OCI-LY7 (cell line): Measurements from ENCODE around the gene BTAF1. TPM values are rescaled to one million over a fixed set of nuclear protein-coding genes. Genes with fewer than 3 reads are reported as not detected.

Experiments
- BruUV-seq: library from RNA; stranded (reverse); fragments of 400-500 nt; replicated peaks from 2 replicates; lab custom pipeline; 2021; lab: Mats Ljungman, UMichigan
- CTCF ChIA-PET: fragments of 300-600 bp; sonication (Branson Sonifier 250); formaldehyde crosslinking; loops from one replicate; lab custom pipeline; 2022; ENCODE audit warnings: antibody characterized with exemption; ENCODE audit not compliant: unreplicated experiment; lab: Charles Lee
- POLR2A ChIA-PET: fragments of 300-600 bp; sonication (Branson Sonifier 250); formaldehyde crosslinking; loops from one replicate; lab custom pipeline; 2022; ENCODE audit warnings: antibody characterized with exemption; lab: Charles Lee
- DNase-seq: peaks from one replicate; pipeline ENCODE4 v3.0.0-alpha.2; 2015; ENCODE audit warnings: low spot score
- H2AFZ ChIP-seq: fragments of 200-600 bp; sonication (generic), shearing (Covaris generic); 2 replicates; pipeline ENCODE4 v1.6.1; 2014; ENCODE audit warnings: mild to moderate bottlenecking, antibody characterized with exemption, low read length, moderate library complexity
- H3K27ac ChIP-seq: fragments of 200-600 bp; sonication (generic); 2 replicates; pipeline ENCODE4 v1.5.1; 2014; ENCODE audit warnings: mixed run types, low read depth, mild to moderate bottlenecking, moderate library complexity, low read length, inconsistent platforms; ENCODE audit not compliant: poor library complexity, severe bottlenecking
- H3K36me3 ChIP-seq: fragments of 200-600 bp; sonication (generic); 2 replicates; pipeline ENCODE4 v1.6.1; 2014; ENCODE audit warnings: mild to moderate bottlenecking, antibody characterized with exemption, low read length, moderate library complexity, mixed read lengths; ENCODE audit not compliant: insufficient read depth
- H3K4me1 ChIP-seq: fragments of 200-600 bp; sonication (generic); 2 replicates; pipeline ENCODE4 v1.5.1; 2014; ENCODE audit warnings: mild to moderate bottlenecking, low read length; ENCODE audit not compliant: insufficient read depth, poor library complexity, severe bottlenecking
- H3K4me2 ChIP-seq: fragments of 200-600 bp; sonication (generic); 2 replicates; pipeline ENCODE4 v1.6.1; 2014; ENCODE audit warnings: mild to moderate bottlenecking, low read length
- H3K4me3 ChIP-seq: fragments of 200-600 bp; sonication (generic); 2 replicates; pipeline ENCODE4 v1.5.1; 2014; ENCODE audit warnings: mild to moderate bottlenecking, low read depth, low read length; ENCODE audit not compliant: poor library complexity, severe bottlenecking
- H3K79me2 ChIP-seq: fragments of 200-600 bp; sonication (generic); 2 replicates; pipeline ENCODE4 v1.6.1; 2016; ENCODE audit warnings: low read depth, mild to moderate bottlenecking, low read length, moderate library complexity, mixed read lengths; ENCODE audit not compliant: insufficient read depth
- H3K9me2 ChIP-seq: fragments of 200-600 bp; sonication (generic); 2 replicates; pipeline ENCODE4 v1.6.1; 2016; ENCODE audit warnings: mild to moderate bottlenecking, low read length, mixed read lengths; ENCODE audit not compliant: insufficient read depth
- H3K9me3 ChIP-seq: fragments of 200-600 bp; sonication (generic); 2 replicates; pipeline ENCODE4 v1.6.1; 2014; ENCODE audit warnings: mild to moderate bottlenecking, mixed run types, low read length, mixed read lengths
- H4K20me1 ChIP-seq: fragments of 200-600 bp; sonication (generic); 2 replicates; pipeline ENCODE4 v1.6.1; 2014; ENCODE audit warnings: mild to moderate bottlenecking, antibody characterized with exemption, low read length, moderate library complexity, mixed read lengths; ENCODE audit not compliant: insufficient read depth
- EZH2phosphoT487 ChIP-seq: fragments of 200-600 bp; sonication (generic); IDR thresholded peaks from 2 replicates; pipeline ENCODE4 v1.6.1; 2018; ENCODE audit warnings: low read depth, borderline replicate concordance, mild to moderate bottlenecking, mixed run types, antibody characterized with exemption, low read length, moderate library complexity, mixed read lengths
- intact Hi-C: fragments of 100-400 bp; cut with micrococcal nuclease; formaldehyde crosslinking; loops from one replicate; pipeline ENCODE4 v1.10.0; 2022; ENCODE audit not compliant: unreplicated experiment
- total RNA-seq, 2 experiments: library from RNA; depleted of rRNA in 1 of 2; stranded (reverse); fragments of >200 nt in 1 of 2; shearing (Covaris generic) in 1 of 2; gene quantifications; 2 replicates each; pipeline ENCODE4 v1.2.3, GENCODE V29; 2014 to 2022
- TF ChIP-seq, protein P1 (sequence below): fragments of 200-600 bp; sonication (generic); conservative IDR thresholded peaks from 2 replicates; pipeline ENCODE4 v1.5.1; 2014; ENCODE audit warnings: mild to moderate bottlenecking, antibody characterized with exemption, low read length, moderate library complexity, mixed read lengths

The BTAF1 gene
- total RNA-seq, 2 experiments from 2014 or later = 65.1 to 95.6 TPM

- peaks cover 87% of the 10 kb centered on the region for H3K36me3 ChIP-seq
- no peak overlapping the region for H2AFZ ChIP-seq
- no peaks in the 10 kb centered on the region for H3K9me3 ChIP-seq
- no peak overlapping the region for H3K27ac ChIP-seq
- no peak for TF ChIP-seq EZH2phosphoT487
- TF ChIP-seq, protein P1, sequence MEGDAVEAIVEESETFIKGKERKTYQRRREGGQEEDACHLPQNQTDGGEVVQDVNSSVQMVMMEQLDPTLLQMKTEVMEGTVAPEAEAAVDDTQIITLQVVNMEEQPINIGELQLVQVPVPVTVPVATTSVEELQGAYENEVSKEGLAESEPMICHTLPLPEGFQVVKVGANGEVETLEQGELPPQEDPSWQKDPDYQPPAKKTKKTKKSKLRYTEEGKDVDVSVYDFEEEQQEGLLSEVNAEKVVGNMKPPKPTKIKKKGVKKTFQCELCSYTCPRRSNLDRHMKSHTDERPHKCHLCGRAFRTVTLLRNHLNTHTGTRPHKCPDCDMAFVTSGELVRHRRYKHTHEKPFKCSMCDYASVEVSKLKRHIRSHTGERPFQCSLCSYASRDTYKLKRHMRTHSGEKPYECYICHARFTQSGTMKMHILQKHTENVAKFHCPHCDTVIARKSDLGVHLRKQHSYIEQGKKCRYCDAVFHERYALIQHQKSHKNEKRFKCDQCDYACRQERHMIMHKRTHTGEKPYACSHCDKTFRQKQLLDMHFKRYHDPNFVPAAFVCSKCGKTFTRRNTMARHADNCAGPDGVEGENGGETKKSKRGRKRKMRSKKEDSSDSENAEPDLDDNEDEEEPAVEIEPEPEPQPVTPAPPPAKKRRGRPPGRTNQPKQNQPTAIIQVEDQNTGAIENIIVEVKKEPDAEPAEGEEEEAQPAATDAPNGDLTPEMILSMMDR = no peak
- CTCF ChIA-PET = no interaction called here
- POLR2A ChIA-PET = no interaction called here
- no peak overlapping the region for H3K4me2 ChIP-seq
- DNase-seq = no peak
- intact Hi-C loops = no loop called here
- H3K4me1 ChIP-seq = no peaks in the 10 kb centered on the region
- no peaks in the 10 kb centered on the region for H3K9me2 ChIP-seq
- BruUV-seq = no TSS peak
- H4K20me1 ChIP-seq = no peaks in the 10 kb centered on the region
- no peaks in the 10 kb centered on the region for H3K79me2 ChIP-seq
- no peak overlapping the region for H3K4me3 ChIP-seq
Observed at GRCh38 chr10:91980319-91980718, 56.7 kb downstream of the BTAF1 start.

- CTCF ChIA-PET = no interaction called here
- POLR2A ChIA-PET = interaction anchor here (0.7 to 1.6 kb wide), 5 partner anchors 10 to 43 kb away, joined by 3 to 5 read pairs (median 3); no protein-coding TSS in a partner anchor
- intact Hi-C loops = no loop called here
Observed at GRCh38 chr10:91983416-91983815, 59.8 kb downstream of the BTAF1 start.

GRCh38 chr10:91987397-91988037 is 63.9 kb downstream of the BTAF1 start:
- no peaks in the 10 kb centered on the region for H3K9me2 ChIP-seq
- no peak overlapping the region for H3K4me2 ChIP-seq
- ChIA-PET CTCF (no interaction called here), POLR2A (no interaction called here)
- H3K79me2 ChIP-seq = no peaks in the 10 kb centered on the region
- intact Hi-C loops = no loop called here
- H3K27ac ChIP-seq = no peak overlapping the region
- H4K20me1 ChIP-seq = no peaks in the 10 kb centered on the region
- no peaks in the 10 kb centered on the region for H3K4me1 ChIP-seq
- H3K36me3 ChIP-seq = peaks cover 86% of the 10 kb centered on the region
- DNase-seq = no peak
- H3K4me3 ChIP-seq = no peak overlapping the region
- BruUV-seq = no TSS peak
- no peaks in the 10 kb centered on the region for H3K9me3 ChIP-seq
- H2AFZ ChIP-seq = no peak overlapping the region
- TF ChIP-seq, protein P1 = no peak
- no peak for TF ChIP-seq EZH2phosphoT487

More at GRCh38 chr10:91983416-91983815, 59.8 kb downstream of the BTAF1 start:
- DNase-seq = no peak
- no peak overlapping the region for H3K4me3 ChIP-seq
- TF ChIP-seq, protein P1 = no peak
- no peak for TF ChIP-seq EZH2phosphoT487
- no TSS peak for BruUV-seq
- H4K20me1 ChIP-seq = no peaks in the 10 kb centered on the region
- H3K36me3 ChIP-seq = peaks cover 91% of the 10 kb centered on the region
- no peaks in the 10 kb centered on the region for H3K9me3 ChIP-seq
- H3K4me2 ChIP-seq = no peak overlapping the region
- no peak overlapping the region for H3K27ac ChIP-seq
- no peaks in the 10 kb centered on the region for H3K79me2 ChIP-seq
- H3K4me1 ChIP-seq = no peaks in the 10 kb centered on the region
- no peak overlapping the region for H2AFZ ChIP-seq
- no peaks in the 10 kb centered on the region for H3K9me2 ChIP-seq
